GM18526 (cell line): Measurements from ENCODE around the gene MRE11.

Source experiments
- POLR2A ChIP-seq: IDR thresholded peaks from 3 replicates; pipeline ENCODE4 v1.6.1; 2011; ENCODE audit not compliant: insufficient read length; ENCODE audit errors: extremely low read depth

Gene MRE11

GRCh38 chr11:94516725-94517124 lies 23.1 kb upstream of the MRE11 start:
- no peak for TF ChIP-seq POLR2A

GRCh38 chr11:94515398-94515797 lies 21.8 kb upstream of the MRE11 start:
- TF ChIP-seq POLR2A: no peak

DNA sequence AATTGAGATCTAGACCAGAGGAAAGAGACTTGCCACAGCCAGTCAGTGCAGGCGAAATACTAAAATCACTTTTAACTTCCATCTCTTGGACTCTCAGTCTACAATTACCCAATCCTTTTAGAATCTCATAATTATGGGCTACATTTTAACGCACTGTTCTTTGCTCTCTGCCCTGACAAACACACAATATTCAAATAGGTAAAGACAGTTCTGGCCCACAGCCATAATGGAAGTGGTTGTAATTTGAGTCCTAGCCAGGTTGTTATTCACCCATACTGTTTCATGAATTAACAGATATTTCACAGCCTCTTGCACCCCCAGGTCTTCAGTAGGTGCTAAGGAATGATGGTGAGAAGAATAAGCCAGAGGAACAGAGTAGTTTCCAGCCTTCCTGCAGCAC lies 19.4 kb upstream of the MRE11 start:
- TF ChIP-seq POLR2A: no peak

DNA sequence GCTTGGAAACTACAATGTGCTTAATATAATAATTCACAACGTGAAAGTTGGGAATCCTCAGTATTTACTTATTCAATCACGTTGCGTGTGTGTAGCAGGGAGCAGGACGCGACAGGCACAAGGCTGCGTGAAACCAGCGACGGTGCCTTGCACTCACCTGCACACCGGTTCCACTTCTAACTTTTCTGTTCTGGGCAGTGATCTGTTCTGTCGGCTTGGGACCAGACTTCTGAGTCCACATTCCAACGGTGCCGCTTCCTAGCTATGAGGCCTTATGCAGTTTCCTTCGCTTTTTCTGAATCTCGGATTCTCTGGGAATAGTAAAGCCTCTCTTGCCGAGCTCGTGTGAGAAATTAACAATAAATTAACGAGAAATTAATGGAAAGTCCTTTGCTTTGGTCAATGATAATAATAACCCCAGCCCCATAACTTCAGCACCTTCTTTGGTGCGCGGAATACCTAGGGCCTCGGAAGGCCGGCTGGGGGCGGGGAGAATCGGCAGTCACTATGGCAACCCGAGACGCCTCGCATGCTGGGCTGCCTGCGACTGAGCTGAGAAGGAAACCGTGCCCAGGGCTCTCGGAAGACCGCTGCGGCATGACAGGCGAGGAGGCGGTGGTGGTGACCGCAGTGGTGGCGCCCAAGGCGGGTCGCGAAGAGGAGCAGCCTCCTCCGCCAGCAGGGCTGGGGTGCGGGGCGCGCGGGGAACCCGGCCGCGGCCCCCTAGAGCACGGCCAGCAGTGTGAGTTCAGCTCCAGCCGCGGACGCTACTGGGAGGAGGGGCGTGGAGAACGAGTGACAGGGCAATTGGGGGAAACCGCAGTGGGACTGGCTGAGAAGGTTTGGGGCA lies 18.5 kb upstream of the MRE11 start, which contains the start of gene C11orf97:
Gene C11orf97, plus strand, starts transcription at position 530 of the 850 bp plus-strand sequence. Its CDS starts 68 bp downstream, at position 598.
- TF ChIP-seq POLR2A: no peak

DNA sequence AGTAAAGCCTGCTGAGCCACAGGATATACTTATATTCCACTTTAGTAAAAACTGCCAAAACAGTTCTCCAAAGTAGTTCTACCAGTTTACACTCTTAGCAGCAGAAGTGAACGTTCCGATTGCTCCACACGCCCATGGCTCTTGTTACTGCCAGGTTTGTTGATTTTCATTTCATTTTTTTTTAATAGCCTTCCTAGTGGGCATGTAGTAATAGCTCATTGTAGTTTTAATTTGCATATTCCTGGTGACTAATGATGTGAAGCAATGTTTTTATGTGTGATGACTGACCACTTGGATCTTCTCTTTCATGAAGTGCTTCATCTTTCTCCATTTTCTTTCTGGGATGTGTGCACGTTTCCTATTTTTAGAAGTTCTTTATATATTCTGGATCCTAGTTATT lies 13.8 kb upstream of the MRE11 start:
- TF ChIP-seq POLR2A: no peak

DNA sequence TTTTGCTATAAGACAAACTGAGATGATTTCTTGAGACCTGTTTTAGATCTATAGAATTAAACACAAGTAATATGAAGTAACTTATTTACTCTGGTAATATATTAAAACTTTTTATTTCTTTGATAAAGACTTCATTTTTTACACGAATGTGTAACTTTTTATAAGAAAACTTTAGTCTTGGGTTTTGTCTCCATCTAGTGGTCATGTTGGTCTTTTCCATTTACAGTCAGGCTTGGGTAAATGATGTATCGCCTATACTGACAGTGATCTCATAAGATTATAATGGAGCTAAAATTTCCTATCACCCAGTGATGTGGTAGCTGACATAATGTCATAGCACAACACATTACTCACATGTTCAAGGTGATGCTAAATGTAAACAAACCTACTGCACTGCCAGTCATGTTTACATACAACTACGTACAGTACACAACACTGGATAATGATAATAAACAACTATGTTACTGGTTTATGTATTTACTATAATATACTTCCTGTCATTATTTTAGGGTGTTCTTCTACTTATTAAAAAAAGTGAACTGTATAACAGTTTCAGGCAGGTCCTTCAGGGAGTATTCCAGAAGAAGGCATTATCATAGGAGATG lies 11.1 kb upstream of the MRE11 start:
- no peak for TF ChIP-seq POLR2A

DNA sequence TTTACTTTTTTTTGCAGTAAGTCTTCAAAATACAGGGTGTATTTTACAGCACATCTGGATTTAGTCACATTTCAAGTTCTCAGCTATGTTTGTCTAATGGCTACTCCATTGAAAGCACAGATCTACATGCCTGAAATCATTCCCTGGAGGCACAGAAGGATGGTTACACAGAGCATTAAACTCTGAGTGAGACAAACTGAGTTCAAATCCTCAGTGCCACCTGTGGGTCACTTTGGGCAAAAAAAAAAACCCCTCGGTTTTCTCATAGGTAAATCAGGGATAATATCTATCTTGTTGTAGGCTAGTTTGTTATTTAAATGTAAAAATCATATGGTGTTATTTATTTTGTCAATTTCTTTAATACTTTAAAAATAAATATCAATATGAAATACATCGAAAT lies 7.9 kb upstream of the MRE11 start:
- TF ChIP-seq POLR2A: no peak

- TF ChIP-seq POLR2A: no peak
Observed at GRCh38 chr11:94500181-94500580, 6.5 kb upstream of the MRE11 start.

GRCh38 chr11:94494126-94494680 lies 559 bp upstream of the MRE11 start:
- no peak for TF ChIP-seq POLR2A

DNA sequence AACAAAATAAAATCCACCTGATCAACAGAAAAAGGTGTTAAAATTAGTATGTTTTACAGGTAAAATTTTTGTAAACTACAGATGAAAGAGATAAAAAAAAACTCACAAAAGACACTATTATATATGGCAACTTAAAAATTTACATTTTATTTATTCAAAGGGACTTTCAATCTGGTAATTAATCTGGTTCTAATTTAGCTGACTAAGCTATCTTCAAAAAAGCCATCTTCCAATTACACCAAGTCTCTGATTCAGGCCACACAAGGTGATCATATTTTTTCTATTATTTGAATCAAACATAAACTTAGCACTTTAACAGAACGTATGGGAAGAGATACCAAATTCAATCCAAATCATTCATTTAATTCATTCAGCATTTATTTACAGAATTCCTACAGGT lies 7.6 kb downstream of the MRE11 start:
- TF ChIP-seq POLR2A: no peak

DNA sequence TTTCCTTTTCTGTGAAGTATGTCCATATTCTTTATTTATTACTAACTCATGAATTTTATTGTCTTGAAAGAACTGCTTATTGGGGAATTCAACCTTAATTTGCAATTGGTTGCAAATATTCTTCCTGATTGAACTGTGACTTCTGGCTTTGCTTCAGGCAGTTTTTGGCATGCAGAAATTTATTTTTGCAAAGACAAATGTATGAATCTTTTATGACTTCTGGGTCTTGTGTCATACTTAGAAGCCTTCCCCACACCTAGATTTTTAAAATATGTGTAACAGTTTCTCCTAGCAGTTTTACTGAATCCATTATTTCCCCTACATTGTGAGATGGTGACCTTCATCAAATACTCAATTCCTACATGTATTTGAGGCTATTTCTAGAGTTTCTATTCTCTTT lies 12.3 kb downstream of the MRE11 start:
- TF ChIP-seq POLR2A: no peak

- TF ChIP-seq POLR2A: no peak
Observed at GRCh38 chr11:94477624-94478023, 16.0 kb downstream of the MRE11 start.

GRCh38 chr11:94472916-94473799 lies 20.5 kb downstream of the MRE11 start:
- TF ChIP-seq POLR2A: no peak

GRCh38 chr11:94469416-94469815 lies 24.2 kb downstream of the MRE11 start:
- TF ChIP-seq POLR2A: no peak

GRCh38 chr11:94459576-94459975 lies 34.1 kb downstream of the MRE11 start:
- TF ChIP-seq POLR2A: no peak
